Mesenchymal stem cell (in vitro differentiated cells and primary cell): ENCODE measurements around the gene ARID1B.

ENCODE experiments used
- DNase-seq: peaks from one replicate; pipeline ENCODE4 v3.0.0-alpha.2; 2013
- H2AFZ ChIP-seq: one replicate; pipeline ENCODE4 v1.6.1; 2013; ENCODE audit warnings: low read depth, mild to moderate bottlenecking, control low read depth, inconsistent platforms, low read length, moderate library complexity
- H2AK5ac ChIP-seq: 2 replicates; pipeline ENCODE4 v1.6.1; 2013; ENCODE audit warnings: low read length, moderate library complexity, mild to moderate bottlenecking, inconsistent platforms; ENCODE audit not compliant: severe bottlenecking
- H2BK120ac ChIP-seq: one replicate; pipeline ENCODE4 v1.6.1; 2013; ENCODE audit warnings: low read depth, mild to moderate bottlenecking, inconsistent platforms, low read length, moderate library complexity
- H2BK12ac ChIP-seq, 2 experiments: one replicate each; pipeline ENCODE4 v1.6.1; 2013; ENCODE audit warnings: inconsistent platforms in 2 of 2, low read length in 2 of 2, mild to moderate bottlenecking in 2 of 2, moderate library complexity in 2 of 2, control low read depth in 1 of 2
- H2BK15ac ChIP-seq: one replicate; pipeline ENCODE4 v1.6.1; 2013; ENCODE audit warnings: mild to moderate bottlenecking, low read depth, inconsistent platforms; ENCODE audit not compliant: poor library complexity, severe bottlenecking
- H2BK5ac ChIP-seq: 2 replicates; pipeline ENCODE4 v1.6.1; 2013; ENCODE audit warnings: low read depth, mild to moderate bottlenecking, low read length, control low read depth, inconsistent platforms; ENCODE audit not compliant: poor library complexity, severe bottlenecking
- H3K14ac ChIP-seq, 2 experiments: one replicate each; pipeline ENCODE4 v1.6.1; 2013; ENCODE audit warnings: inconsistent platforms in 2 of 2, low read length in 2 of 2, control low read depth in 1 of 2, mild to moderate bottlenecking in 1 of 2, moderate library complexity in 1 of 2
- H3K18ac ChIP-seq, 2 experiments: one replicate each; pipeline ENCODE4 v1.6.1; 2013; ENCODE audit warnings: inconsistent platforms in 2 of 2, low read length in 2 of 2, control low read depth in 1 of 2, low read depth in 1 of 2, mild to moderate bottlenecking in 1 of 2
- H3K23ac ChIP-seq, 2 experiments: one replicate each; pipeline ENCODE4 v1.6.1; 2013; ENCODE audit warnings: inconsistent platforms in 2 of 2, low read length in 2 of 2, mild to moderate bottlenecking in 2 of 2, moderate library complexity in 2 of 2, control low read depth in 1 of 2
- H3K27ac ChIP-seq: 2 replicates; pipeline ENCODE4 v1.5.1; 2013; ENCODE audit warnings: mild to moderate bottlenecking, moderate library complexity, low read length, control low read depth, inconsistent platforms; ENCODE audit not compliant: poor library complexity, severe bottlenecking
- H3K27me3 ChIP-seq, 2 experiments: 2 replicates each; pipeline versions ENCODE4 v1.6.1 to v1.7.0; 2013; ENCODE audit warnings: low read length in 2 of 2, mild to moderate bottlenecking in 2 of 2, moderate library complexity in 2 of 2, control low read depth in 1 of 2, inconsistent platforms in 1 of 2; ENCODE audit not compliant: control insufficient read depth in 1 of 2, insufficient read depth in 1 of 2
- H3K36me3 ChIP-seq, 2 experiments: 2 replicates each; pipeline versions ENCODE4 v1.6.1 to v1.7.0; 2013; ENCODE audit warnings: low read length in 2 of 2, control low read depth in 1 of 2, inconsistent platforms in 1 of 2, low read depth in 1 of 2, mild to moderate bottlenecking in 1 of 2; ENCODE audit not compliant: insufficient read depth in 2 of 2, control insufficient read depth in 1 of 2
- H3K4ac ChIP-seq, 2 experiments: one replicate each; pipeline ENCODE4 v1.6.1; 2013; ENCODE audit warnings: inconsistent platforms in 2 of 2, low read length in 2 of 2, mild to moderate bottlenecking in 2 of 2, moderate library complexity in 2 of 2, control low read depth in 1 of 2, low read depth in 1 of 2
- H3K4me1 ChIP-seq: 2 replicates; pipeline ENCODE4 v1.6.1; 2013; ENCODE audit warnings: low read depth, low read length, control low read depth; ENCODE audit not compliant: control insufficient read depth, insufficient read depth
- H3K4me2 ChIP-seq: 2 replicates; pipeline ENCODE4 v1.6.1; 2013; ENCODE audit warnings: low read length, mild to moderate bottlenecking, inconsistent platforms; ENCODE audit not compliant: poor library complexity, severe bottlenecking
- H3K4me3 ChIP-seq, 2 experiments: 2 replicates each; pipeline versions ENCODE4 v1.5.1 to v1.7.0; 2013; ENCODE audit warnings: low read length in 2 of 2, mild to moderate bottlenecking in 2 of 2, control low read depth in 1 of 2, low read depth in 1 of 2; ENCODE audit not compliant: insufficient read depth in 1 of 2
- H3K79me1 ChIP-seq: replicated peaks from 2 replicates; pipeline ENCODE4 v1.6.1; 2013; ENCODE audit warnings: mild to moderate bottlenecking, control low read depth, low read length, inconsistent platforms; ENCODE audit not compliant: poor library complexity, severe bottlenecking
- H3K9ac ChIP-seq: 2 replicates; pipeline ENCODE4 v1.7.0; 2013; ENCODE audit warnings: mild to moderate bottlenecking, low read length, moderate library complexity
- H3K9me3 ChIP-seq: 2 replicates; pipeline ENCODE4 v1.7.0; 2013; ENCODE audit warnings: mild to moderate bottlenecking, low read length; ENCODE audit not compliant: control insufficient read depth
- H4K8ac ChIP-seq: one replicate; pipeline ENCODE4 v1.6.1; 2013; ENCODE audit warnings: inconsistent platforms, mild to moderate bottlenecking, low read length, moderate library complexity
- H4K91ac ChIP-seq: one replicate; pipeline ENCODE4 v1.6.1; 2013; ENCODE audit warnings: mild to moderate bottlenecking, low read length, inconsistent platforms
- WGBS: methylation state at CpG from one replicate; pipeline ENCODE4 v1.1.7; 2013; ENCODE audit warnings: mixed read lengths; 5-methylcytosine and 5-hydroxymethylcytosine counted together

Gene ARID1B

DNA sequence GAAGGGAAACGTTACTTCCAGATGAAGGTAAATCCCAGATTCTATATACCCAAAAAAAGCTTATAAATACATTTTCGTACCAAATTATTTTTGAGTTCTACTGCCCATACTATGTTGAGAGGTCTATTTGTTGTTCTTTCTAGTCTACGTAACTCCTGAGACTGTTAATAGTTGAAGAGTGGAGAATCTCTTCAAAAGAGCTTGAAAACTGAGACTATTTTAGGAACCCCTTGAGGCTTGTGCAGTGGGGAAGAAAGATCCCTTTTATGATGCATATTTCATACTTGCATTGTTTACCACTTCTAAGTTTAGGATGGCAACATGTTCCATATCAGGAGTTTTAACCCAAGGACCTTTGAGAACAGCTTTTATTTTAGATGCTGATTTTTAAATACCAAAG is 301.1 kb downstream of the ARID1B start:
- DNase-seq, result no peak
- WGBS, result 100% methylated on average over 1 of the region's 3 CpGs
- Histone ChIP-seq H2BK5ac (no peak overlapping the region), H3K14ac (no peak overlapping the region), H4K91ac (no peak overlapping the region), H3K9ac (no peak overlapping the region), H3K23ac (no peak overlapping the region), H3K27me3 (no peaks in the 10 kb centered on the region), H3K4me1 (no peaks in the 10 kb centered on the region), H2BK12ac (no peak overlapping the region), H2BK15ac (no peak overlapping the region), H4K8ac (no peak overlapping the region), H2AK5ac (no peak overlapping the region), H3K4ac (no peak overlapping the region), H3K9me3 (no peaks in the 10 kb centered on the region), H3K27ac (no peak overlapping the region), H2BK120ac (no peak overlapping the region), H3K18ac (no peak overlapping the region), H3K4me2 (no peak overlapping the region), H2AFZ (no peak overlapping the region), H3K36me3 (peaks cover 0 to 4% of the 10 kb centered on the region in 2 experiments), H3K4me3 (no peak overlapping the region), H3K79me1 (peaks cover 28% of the 10 kb centered on the region)

GRCh38 chr6:157079277-157079676 is 302.1 kb downstream of the ARID1B start:
- 100% methylated on average over 1 of the region's 1 CpG for WGBS
- Histone ChIP-seq H2BK5ac (no peak overlapping the region), H2AK5ac (no peak overlapping the region), H3K14ac (no peak overlapping the region), H3K4me2 (no peak overlapping the region), H3K4ac (no peak overlapping the region), H2AFZ (no peak overlapping the region), H3K27me3 (no peaks in the 10 kb centered on the region), H4K91ac (no peak overlapping the region), H2BK15ac (no peak overlapping the region), H3K18ac (no peak overlapping the region), H4K8ac (no peak overlapping the region), H3K9me3 (no peaks in the 10 kb centered on the region), H3K36me3 (no peaks in the 10 kb centered on the region), H3K79me1 (peaks cover 27% of the 10 kb centered on the region), H3K9ac (no peak overlapping the region), H3K23ac (no peak overlapping the region), H3K27ac (no peak overlapping the region), H2BK12ac (no peak overlapping the region), H3K4me3 (no peak overlapping the region), H3K4me1 (no peaks in the 10 kb centered on the region), H2BK120ac (no peak overlapping the region)
- DNase-seq, result no peak

GRCh38 chr6:157079771-157080170 is 302.6 kb downstream of the ARID1B start:
- Histone ChIP-seq H3K27me3 (no peaks in the 10 kb centered on the region), H2AK5ac (no peak overlapping the region), H3K9ac (no peak overlapping the region), H3K4me2 (no peak overlapping the region), H3K4ac (no peak overlapping the region), H2BK15ac (no peak overlapping the region), H2BK12ac (no peak overlapping the region), H4K8ac (no peak overlapping the region), H2AFZ (no peak overlapping the region), H3K36me3 (peaks cover 3% of the 10 kb centered on the region in 2 experiments), H3K4me1 (no peaks in the 10 kb centered on the region), H2BK120ac (no peak overlapping the region), H3K9me3 (no peaks in the 10 kb centered on the region), H3K14ac (no peak overlapping the region), H2BK5ac (no peak overlapping the region), H3K27ac (no peak overlapping the region), H3K18ac (no peak overlapping the region), H4K91ac (no peak overlapping the region), H3K79me1 (peaks cover 27% of the 10 kb centered on the region), H3K23ac (no peak overlapping the region), H3K4me3 (no peak overlapping the region)
- DNase-seq, result no peak
- 100% methylated on average over 1 of the region's 3 CpGs for WGBS

- Histone ChIP-seq H3K18ac (no peak overlapping the region), H3K14ac (no peak overlapping the region), H3K23ac (no peak overlapping the region), H3K4me1 (no peaks in the 10 kb centered on the region), H4K8ac (no peak overlapping the region), H2BK5ac (no peak overlapping the region), H3K4me2 (no peak overlapping the region), H4K91ac (no peak overlapping the region), H3K27ac (no peak overlapping the region), H3K9ac (no peak overlapping the region), H3K4me3 (no peak overlapping the region), H2AK5ac (no peak overlapping the region), H3K36me3 (peaks cover 3 to 15% of the 10 kb centered on the region in 2 experiments), H2BK12ac (no peak overlapping the region), H3K27me3 (no peaks in the 10 kb centered on the region), H2BK15ac (no peak overlapping the region), H2BK120ac (no peak overlapping the region), H3K9me3 (no peaks in the 10 kb centered on the region), H2AFZ (no peak overlapping the region), H3K4ac (no peak overlapping the region), H3K79me1 (peaks cover 20% of the 10 kb centered on the region)
- no peak for DNase-seq
Measured at GRCh38 chr6:157080986-157081391, 303.8 kb downstream of the ARID1B start.
